Effector memory CD4-positive, alpha-beta T cell (primary cell): ENCODE data around the gene AK2.

Experiments
- DNase-seq, 3 donors: peaks; one replicate each; pipeline ENCODE4 v3.0.0-alpha.2; 2020
- H3K27ac ChIP-seq: 2 replicates; pipeline ENCODE4 v1.7.0; 2013; ENCODE audit warnings: mild to moderate bottlenecking, low read length, moderate library complexity; ENCODE audit not compliant: insufficient read depth, poor library complexity, severe bottlenecking
- H3K27me3 ChIP-seq: replicated peaks from 2 replicates; pipeline ENCODE4 v1.7.0; 2013; ENCODE audit warnings: mild to moderate bottlenecking, low read length; ENCODE audit not compliant: insufficient read depth, control insufficient read depth, poor library complexity, severe bottlenecking
- H3K36me3 ChIP-seq: 2 replicates; pipeline ENCODE4 v1.7.0; 2013; ENCODE audit warnings: mild to moderate bottlenecking, low read length, moderate library complexity; ENCODE audit not compliant: control insufficient read depth, insufficient read depth
- H3K4me1 ChIP-seq: 2 replicates; pipeline ENCODE4 v1.7.0; 2013; ENCODE audit warnings: low read length, mild to moderate bottlenecking; ENCODE audit not compliant: control insufficient read depth, insufficient read depth, poor library complexity, severe bottlenecking
- H3K4me3 ChIP-seq: 2 replicates; pipeline ENCODE4 v1.7.0; 2013; ENCODE audit warnings: low read length, low read depth, mild to moderate bottlenecking; ENCODE audit not compliant: insufficient read depth, poor library complexity, severe bottlenecking
- H3K9me3 ChIP-seq: 2 replicates; pipeline ENCODE4 v1.7.0; 2013; ENCODE audit warnings: mild to moderate bottlenecking, low read length, moderate library complexity; ENCODE audit not compliant: control insufficient read depth
- total RNA-seq, 3 donors: gene quantifications; one replicate each; lab custom pipeline; 2026; lab: John Stamatoyannopoulos, UW

Gene AK2
- 64.7 to 75.5 (median 66.0) reads per million in 3 donors for total RNA-seq

DNA sequence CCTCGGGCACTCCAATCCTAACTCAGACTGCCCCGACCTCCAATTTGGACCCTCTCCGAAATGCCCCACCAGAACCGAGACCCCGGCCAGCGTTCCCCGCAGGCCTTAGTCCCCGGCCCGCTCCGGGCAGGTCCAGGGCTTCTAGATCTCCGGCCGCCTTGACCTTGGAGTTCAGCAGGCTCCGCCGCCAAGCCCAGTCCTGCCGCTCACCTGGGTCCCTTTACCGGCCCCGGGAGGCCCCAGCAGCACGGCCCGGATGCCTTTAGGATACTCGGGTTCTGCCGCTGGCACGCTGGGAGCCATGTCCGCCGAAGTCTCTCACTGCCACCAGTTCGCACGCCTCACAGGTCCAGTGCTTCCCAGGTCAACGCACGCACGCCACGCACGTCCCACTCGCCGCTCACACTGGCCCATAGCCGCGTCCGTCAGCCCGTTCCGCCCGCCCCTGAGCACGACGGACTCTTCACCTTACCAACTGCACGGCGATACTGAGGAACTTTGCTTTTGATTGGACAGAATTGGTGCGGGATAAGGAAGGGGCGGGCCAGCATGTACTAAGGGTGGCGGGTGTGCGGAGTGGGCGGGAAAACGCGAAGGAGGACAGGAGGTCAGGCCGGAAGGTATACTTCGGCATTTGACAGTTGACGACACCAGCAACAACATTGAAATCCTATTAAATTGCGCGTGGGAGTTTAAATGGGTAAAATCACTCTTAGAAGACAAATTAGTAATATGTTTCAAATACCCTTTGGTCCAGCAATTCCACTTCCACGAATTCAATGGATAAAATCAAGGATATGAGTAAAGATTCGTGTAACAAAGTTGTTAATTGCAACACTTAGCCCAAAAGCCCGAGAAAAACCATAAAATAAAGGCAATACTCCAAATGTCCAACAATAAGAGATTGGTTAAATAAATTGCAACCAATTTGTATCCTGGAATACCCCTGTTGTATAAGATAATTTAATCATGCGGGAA is at the start of gene AK2:
Gene AK2, minus strand, starts transcription at position 358 of the 978 bp plus-strand sequence. Its CDS starts 55 bp downstream, at position 303.
- peak within 1 kb of the TSS; percentile 58 for H3K27ac ChIP-seq
- H3K36me3 ChIP-seq, result no peaks in the 10 kb centered on the region
- peak; percentile 71 to 81 (median 81) for DNase-seq
- no peaks in the 10 kb centered on the region for H3K27me3 ChIP-seq
- H3K4me1 ChIP-seq, result peaks cover 5% of the 10 kb centered on the region
- H3K9me3 ChIP-seq, result no peaks in the 10 kb centered on the region
- peak within 1 kb of the TSS; percentile 86 for H3K4me3 ChIP-seq

DNA sequence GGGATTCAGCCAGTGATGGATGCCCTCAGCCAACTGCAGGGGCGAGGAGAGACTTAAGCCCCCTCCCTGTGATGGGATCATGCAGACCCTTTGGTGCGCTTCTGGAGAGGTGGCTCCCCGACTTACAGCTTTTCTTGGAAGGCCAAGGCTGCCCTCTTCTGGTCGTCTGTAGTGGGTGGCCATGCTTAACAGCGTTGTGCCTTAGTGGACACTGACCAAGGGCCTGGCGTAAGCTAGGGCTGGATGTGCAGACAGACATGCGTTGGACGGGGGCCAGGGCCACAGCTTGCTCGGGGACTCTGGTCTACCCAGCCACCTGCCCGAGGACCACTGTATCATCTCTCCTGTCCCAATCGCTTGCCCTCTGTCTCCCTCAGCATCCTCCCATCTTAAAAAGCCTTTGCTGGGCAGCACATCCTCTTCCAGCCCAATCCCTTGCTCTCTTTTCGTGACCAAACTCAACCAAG is 49.7 kb upstream of the AK2 start:
- Histone ChIP-seq H3K4me1 (peaks cover 21% of the 10 kb centered on the region), H3K36me3 (no peaks in the 10 kb centered on the region), H3K27ac (no peak overlapping the region), H3K9me3 (no peaks in the 10 kb centered on the region), H3K27me3 (no peaks in the 10 kb centered on the region), H3K4me3 (no peak overlapping the region)
- DNase-seq, result peak in 1 of 3 donors; percentile 12

DNA sequence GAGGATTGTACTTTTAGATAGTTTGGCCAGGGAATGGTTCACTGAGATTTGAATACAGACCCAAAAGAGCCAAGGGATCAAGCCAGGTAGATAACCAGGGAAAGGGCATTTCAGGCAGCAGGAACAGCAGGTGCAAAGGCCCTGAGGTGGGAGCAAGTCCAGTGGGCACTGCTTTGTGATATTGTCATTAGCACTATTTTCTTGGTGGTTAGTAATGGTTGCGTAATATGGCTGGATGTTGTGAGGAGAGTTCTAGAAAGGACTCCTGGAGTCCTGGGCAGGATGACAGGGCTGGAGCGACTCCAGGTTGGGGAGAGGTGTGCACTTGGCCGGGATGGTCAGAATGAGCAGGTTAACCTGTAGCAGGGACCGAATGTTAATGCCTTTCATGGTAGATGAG is 48.6 kb upstream of the AK2 start:
- Histone ChIP-seq H3K36me3 (no peaks in the 10 kb centered on the region), H3K9me3 (no peaks in the 10 kb centered on the region), H3K4me1 (peaks cover 27% of the 10 kb centered on the region), H3K27ac (no peak overlapping the region), H3K27me3 (no peaks in the 10 kb centered on the region), H3K4me3 (no peak overlapping the region)
- no peak for DNase-seq

DNA sequence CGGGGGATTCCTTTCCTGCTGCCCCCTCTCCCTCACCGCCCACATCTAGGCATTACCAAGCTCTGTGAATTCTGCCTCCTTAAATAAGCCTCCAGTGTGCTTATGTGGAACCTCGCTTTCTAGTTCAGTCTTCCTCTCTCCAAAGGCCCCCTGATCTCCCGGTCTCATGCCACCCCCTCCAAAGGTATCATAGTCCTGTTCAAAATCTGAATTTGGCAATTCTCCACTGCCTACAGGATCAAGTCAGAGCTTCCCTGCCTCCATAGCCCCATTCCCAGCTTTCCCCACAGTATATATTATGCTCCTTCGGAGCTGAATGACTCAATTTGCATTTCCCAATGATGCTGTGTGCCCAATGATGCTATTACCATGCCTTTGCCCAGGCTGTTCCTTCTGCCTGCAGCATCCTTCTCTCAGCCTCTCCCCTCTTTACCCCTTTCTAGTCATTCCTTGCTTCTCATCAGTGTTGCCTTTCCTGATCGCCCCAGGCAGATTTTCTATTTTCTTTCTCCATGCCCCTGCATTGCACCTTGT is 46.0 kb upstream of the AK2 start:
- H3K9me3 ChIP-seq, result no peaks in the 10 kb centered on the region
- H3K27ac ChIP-seq, result no peak overlapping the region
- H3K4me3 ChIP-seq, result no peak overlapping the region
- H3K4me1 ChIP-seq, result peaks cover 19% of the 10 kb centered on the region
- no peaks in the 10 kb centered on the region for H3K27me3 ChIP-seq
- no peaks in the 10 kb centered on the region for H3K36me3 ChIP-seq
- no peak for DNase-seq

DNA sequence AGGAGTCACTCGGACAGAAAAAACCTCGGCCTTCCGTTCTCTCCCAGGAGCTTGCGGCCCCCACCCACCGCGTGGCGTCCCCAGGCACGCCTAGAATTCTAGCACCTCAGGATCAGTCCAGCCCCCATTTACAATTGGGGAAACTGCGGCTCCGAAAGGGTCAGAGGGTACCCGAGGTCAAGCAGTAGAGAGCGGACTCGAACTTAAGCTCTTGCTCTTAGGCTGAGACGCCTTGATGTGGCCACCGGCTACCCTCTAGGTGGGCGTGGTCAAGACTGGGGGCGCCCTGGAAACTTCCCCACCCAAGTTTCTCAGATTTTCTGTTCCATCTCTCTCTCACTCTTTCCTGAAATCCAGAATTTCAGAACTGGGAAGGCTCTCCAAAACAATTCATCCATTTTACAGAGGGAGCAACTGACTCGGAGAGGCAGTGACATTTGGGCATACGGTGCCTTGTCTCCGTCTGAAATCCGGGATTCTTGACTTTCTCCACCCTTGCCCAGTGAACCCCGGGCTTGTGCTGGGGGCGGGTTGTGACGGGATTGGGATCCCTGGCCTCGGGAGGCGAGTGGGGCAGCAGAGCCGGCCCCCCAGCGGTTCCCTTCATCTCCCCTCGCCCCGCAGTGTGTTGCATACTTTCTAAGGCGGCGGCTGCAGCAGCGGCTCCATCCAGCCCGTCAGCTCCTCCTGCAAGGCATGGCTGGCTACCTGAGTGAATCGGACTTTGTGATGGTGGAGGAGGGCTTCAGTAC is 45.0 kb upstream of the AK2 start:
- H3K27me3 ChIP-seq, result no peaks in the 10 kb centered on the region
- no peaks in the 10 kb centered on the region for H3K36me3 ChIP-seq
- no peaks in the 10 kb centered on the region for H3K9me3 ChIP-seq
- H3K4me3 ChIP-seq, result peak overlapping the region; percentile 64
- H3K27ac ChIP-seq, result peak overlapping the region; percentile 62
- peaks cover 16% of the 10 kb centered on the region for H3K4me1 ChIP-seq
- DNase-seq, result peak in 1 of 3 donors; percentile 29

DNA sequence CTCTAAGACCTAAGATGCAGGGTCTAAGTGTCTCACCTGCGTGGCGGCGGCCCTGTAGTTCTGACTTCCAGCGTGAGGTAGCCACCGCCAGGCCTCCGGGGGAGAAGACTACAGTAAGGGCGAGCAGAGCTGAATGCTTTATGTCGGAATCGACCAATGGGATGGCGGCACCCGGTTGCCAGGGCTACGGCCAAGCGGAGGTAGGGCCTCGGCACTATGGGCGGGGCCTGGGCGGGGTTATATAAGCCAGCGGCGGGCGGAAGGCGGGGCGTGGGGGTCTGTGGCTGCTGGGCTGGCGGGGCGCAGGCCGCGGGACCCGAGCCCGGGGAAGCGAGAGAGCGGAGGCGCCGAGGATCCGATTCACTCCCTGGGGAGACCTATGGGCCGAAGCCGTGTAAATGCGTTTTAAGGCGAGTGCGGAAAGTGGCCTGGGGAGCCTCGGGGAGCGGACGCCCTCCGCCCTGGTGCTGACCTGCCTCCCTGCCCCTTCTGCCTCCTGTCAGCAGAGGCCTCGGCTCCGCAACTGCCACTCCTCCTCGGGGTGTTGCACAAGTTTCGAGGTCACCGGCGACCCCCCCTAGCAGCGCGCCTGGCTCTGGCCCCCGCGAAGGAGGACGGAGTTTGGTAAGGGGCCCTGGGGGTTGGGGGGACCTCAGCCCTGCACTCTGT is 44.3 kb upstream of the AK2 start, which contains the start of gene AZIN2:
Gene AZIN2, plus strand, starts transcription at position 269 of the 669 bp plus-strand sequence. CDS start 1,097 bp downstream, outside the sequence.
- H3K27me3 ChIP-seq, result no peaks in the 10 kb centered on the region
- peak; percentile 92 to 98 (median 98) for DNase-seq
- peak within 1 kb of the TSS; percentile 62 for H3K27ac ChIP-seq
- no peaks in the 10 kb centered on the region for H3K9me3 ChIP-seq
- H3K36me3 ChIP-seq, result no peaks in the 10 kb centered on the region
- H3K4me1 ChIP-seq, result peaks cover 16% of the 10 kb centered on the region
- peak within 1 kb of the TSS; percentile 64 for H3K4me3 ChIP-seq

DNA sequence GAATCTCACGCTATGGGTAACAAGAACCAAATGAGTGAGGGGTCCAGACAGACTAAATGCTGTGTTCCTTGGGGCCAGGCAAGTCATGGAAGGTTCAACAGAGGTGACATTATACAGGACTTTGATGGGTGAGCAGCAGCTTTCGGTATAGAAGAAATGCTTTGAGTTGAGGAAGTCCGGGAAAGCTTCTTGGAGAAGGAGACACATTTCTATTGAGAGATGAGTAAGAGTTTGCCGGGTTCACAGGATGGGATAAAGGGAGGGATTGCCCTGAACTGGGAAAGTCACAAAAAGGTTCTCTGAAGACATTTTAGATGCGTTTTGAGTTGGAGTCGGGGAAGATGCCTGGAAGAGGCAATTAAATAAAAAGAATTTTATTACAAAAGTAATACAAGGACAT is 43.7 kb upstream of the AK2 start:
- DNase-seq, result no peak
- Histone ChIP-seq H3K36me3 (no peaks in the 10 kb centered on the region), H3K4me3 (peak overlapping the region; percentile 64), H3K9me3 (no peaks in the 10 kb centered on the region), H3K27ac (peak overlapping the region; percentile 62), H3K4me1 (peaks cover 16% of the 10 kb centered on the region), H3K27me3 (no peaks in the 10 kb centered on the region)

DNA sequence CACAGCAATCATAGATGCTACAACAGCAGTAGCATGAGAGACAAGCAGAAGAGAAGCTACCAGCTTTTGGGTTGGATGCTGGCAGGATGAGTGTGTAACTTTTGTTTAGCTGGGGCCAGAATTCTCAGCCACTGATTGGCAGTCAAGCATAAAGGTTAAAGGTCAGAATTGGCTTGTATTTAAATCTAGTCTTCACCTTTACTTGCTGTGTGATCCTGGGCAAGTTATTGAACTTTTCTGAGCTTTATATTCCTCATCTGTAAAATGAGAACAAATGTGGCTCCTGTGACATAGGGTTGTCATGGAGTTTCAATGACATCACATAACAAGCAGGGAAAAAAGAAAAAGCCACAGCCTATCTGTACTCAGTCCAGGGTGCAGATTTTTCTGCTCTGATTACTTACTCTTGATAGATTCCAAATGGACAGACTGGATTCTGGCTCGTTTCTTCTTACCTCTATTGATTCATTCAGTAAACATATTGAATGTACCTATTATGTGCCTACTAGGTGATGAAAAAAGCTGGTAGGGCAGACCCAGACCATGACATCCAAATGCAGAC is 41.4 kb upstream of the AK2 start:
- H3K4me1 ChIP-seq, result peaks cover 16% of the 10 kb centered on the region
- no peak overlapping the region for H3K4me3 ChIP-seq
- DNase-seq, result no peak
- no peaks in the 10 kb centered on the region for H3K27me3 ChIP-seq
- H3K27ac ChIP-seq, result no peak overlapping the region
- no peaks in the 10 kb centered on the region for H3K36me3 ChIP-seq
- H3K9me3 ChIP-seq, result no peaks in the 10 kb centered on the region
